Stimulated activated naive CD4-positive, alpha-beta T cell treated with Interleukin-2 at 50 U/mL for 16 hours (primary cell): Measurements from ENCODE around the gene KCNJ1.
A peak's percentile ranks its signal among the peaks of the same experiment; 100 is the strongest.

Source experiments
- DNase-seq: peaks from one replicate; lab custom pipeline; 2025; lab: John Stamatoyannopoulos, UW

The KCNJ1 gene

GRCh38 chr11:128901653-128902514, 34.8 kb upstream of the KCNJ1 start:
- DNase-seq = no peak

GRCh38 chr11:128900468-128900867, 33.4 kb upstream of the KCNJ1 start:
- DNase-seq = no peak

- DNase-seq = no peak
These were observed 31.7 kb upstream of the KCNJ1 start for GRCh38 chr11:128898580-128899344.

GRCh38 chr11:128897826-128898225, 30.7 kb upstream of the KCNJ1 start:
- no peak for DNase-seq

GRCh38 chr11:128896356-128896755, 29.3 kb upstream of the KCNJ1 start:
- DNase-seq = no peak

GRCh38 chr11:128895526-128895925, 28.4 kb upstream of the KCNJ1 start:
- DNase-seq = no peak

GRCh38 chr11:128894685-128895084, 27.6 kb upstream of the KCNJ1 start:
- no peak for DNase-seq

GRCh38 chr11:128894286-128894681, 27.2 kb upstream of the KCNJ1 start:
- DNase-seq = no peak

- no peak for DNase-seq
These were observed 26.6 kb upstream of the KCNJ1 start for GRCh38 chr11:128893578-128894285.

- DNase-seq = no peak
These were observed 25.9 kb upstream of the KCNJ1 start for GRCh38 chr11:128892866-128893565.

- DNase-seq = no peak
These were observed 24.9 kb upstream of the KCNJ1 start for GRCh38 chr11:128891913-128892398.

GRCh38 chr11:128890543-128891368, 23.7 kb upstream of the KCNJ1 start, which contains the start of gene KCNJ5:
Gene KCNJ5 (plus strand): TSS chr11:128891356. CDS start chr11:128911274, 19,918 bp downstream.
- no peak for DNase-seq

GRCh38 chr11:128890216-128890542, 23.1 kb upstream of the KCNJ1 start:
- no peak for DNase-seq

- no peak for DNase-seq
These were observed 22.6 kb upstream of the KCNJ1 start for GRCh38 chr11:128889657-128890213.

- DNase-seq = no peak
These were observed 21.2 kb upstream of the KCNJ1 start for GRCh38 chr11:128888034-128888985.

GRCh38 chr11:128886406-128887124, 19.5 kb upstream of the KCNJ1 start:
- no peak for DNase-seq

- peak; percentile 24 for DNase-seq
These were observed 17.7 kb upstream of the KCNJ1 start for GRCh38 chr11:128884703-128885338.

GRCh38 chr11:128884054-128884453, 17.0 kb upstream of the KCNJ1 start:
- DNase-seq = no peak
